Right lung (tissue), 5 donors: Measurements from ENCODE around the gene SPOCK3. TPM values are rescaled to one million over a fixed set of nuclear protein-coding genes. Genes with fewer than 3 reads are reported as not detected.
"Not testable (repeated sequence)": the region's sequence is repeated elsewhere in the genome, so short reads cannot be mapped to it uniquely, and the experiment has no call there.

Experiments used
- DNase-seq, 2 donors: peaks; one replicate each; pipeline ENCODE4 v3.0.0-alpha.2; 2013
- polyA plus RNA-seq, 5 donors: library from polyadenylated mRNA; unstranded; fragments of 120-200 nt; gene quantifications; one replicate each; pipeline versions ENCODE4 v1.2.1 to v1.2.3, GENCODE V29; 2013; ENCODE audit warnings: inconsistent platforms in 1 of 5, low replicate concordance in 1 of 5; ENCODE audit not compliant: insufficient read length in 5 of 5, insufficient read depth in 1 of 5

The SPOCK3 gene
- polyA plus RNA-seq, 5 donors = 0.56 to 2.6 (median 1.8) TPM

- no peak for DNase-seq
These were observed 198.9 kb downstream of the SPOCK3 start for GRCh38 chr4:167035390-167035789.

GRCh38 chr4:167034983-167035382 lies 199.3 kb downstream of the SPOCK3 start:
- no peak for DNase-seq

- no peak for DNase-seq
These were observed 201.4 kb downstream of the SPOCK3 start for GRCh38 chr4:167032871-167033270.

- no peak for DNase-seq
These were observed 202.6 kb downstream of the SPOCK3 start for GRCh38 chr4:167031534-167032156.

- DNase-seq = no peak
These were observed 205.3 kb downstream of the SPOCK3 start for GRCh38 chr4:167028976-167029375.

GRCh38 chr4:167025670-167026069 lies 208.6 kb downstream of the SPOCK3 start:
- no peak for DNase-seq

GRCh38 chr4:167023364-167023925 lies 210.8 kb downstream of the SPOCK3 start:
- DNase-seq = no peak

DNA sequence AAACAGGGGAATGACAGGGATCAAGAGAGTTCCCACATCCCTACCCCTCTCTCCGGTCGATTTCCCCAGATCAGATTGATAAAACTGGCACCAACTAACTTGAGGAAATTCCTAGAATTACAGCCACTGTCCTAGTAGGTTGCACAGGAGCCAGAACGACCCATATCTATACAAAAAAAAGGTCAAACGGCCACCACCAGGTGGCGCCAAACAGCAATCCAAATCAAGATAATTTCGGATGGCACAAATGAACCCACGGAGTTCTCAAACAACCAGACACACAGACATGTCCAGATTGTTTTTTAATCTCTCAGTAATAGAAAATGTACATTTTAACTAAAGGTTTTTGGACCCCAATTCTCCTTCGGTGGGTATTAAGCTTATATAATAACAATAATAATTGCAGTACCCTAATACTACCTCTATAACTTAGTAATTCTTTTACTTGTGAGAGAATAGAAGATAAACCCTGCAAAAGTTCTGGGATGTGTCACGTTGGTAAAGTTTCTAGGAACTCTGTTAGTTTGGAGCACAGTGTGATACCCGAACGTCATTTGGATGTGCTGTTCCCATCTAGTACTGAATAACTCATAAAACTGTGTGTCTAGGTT lies 212.6 kb downstream of the SPOCK3 start:
- DNase-seq = peak; percentile 44 to 61

DNA sequence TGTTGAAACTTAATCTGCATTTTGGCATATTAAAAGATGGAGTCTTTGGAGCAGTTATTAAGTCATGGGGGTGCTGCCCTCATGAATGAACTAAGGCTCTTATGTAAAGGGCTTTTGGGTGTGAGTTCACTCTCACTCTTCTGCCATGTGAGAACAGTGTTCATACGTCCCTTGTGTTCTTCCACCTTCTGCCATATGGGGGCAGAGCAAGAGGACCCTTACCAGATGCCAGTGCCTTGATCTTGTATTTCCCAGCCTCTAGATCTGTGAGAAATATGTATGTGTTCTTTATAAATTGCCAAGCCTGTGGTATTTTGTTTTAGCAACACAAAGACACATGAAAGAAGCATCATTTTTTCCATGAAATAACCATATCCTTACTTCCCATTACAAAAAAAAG lies 213.9 kb downstream of the SPOCK3 start:
- DNase-seq = no peak

- no peak for DNase-seq
These were observed 219.3 kb downstream of the SPOCK3 start for GRCh38 chr4:167014944-167015343.

GRCh38 chr4:167003326-167003725 lies 231.0 kb downstream of the SPOCK3 start:
- no peak for DNase-seq

DNA sequence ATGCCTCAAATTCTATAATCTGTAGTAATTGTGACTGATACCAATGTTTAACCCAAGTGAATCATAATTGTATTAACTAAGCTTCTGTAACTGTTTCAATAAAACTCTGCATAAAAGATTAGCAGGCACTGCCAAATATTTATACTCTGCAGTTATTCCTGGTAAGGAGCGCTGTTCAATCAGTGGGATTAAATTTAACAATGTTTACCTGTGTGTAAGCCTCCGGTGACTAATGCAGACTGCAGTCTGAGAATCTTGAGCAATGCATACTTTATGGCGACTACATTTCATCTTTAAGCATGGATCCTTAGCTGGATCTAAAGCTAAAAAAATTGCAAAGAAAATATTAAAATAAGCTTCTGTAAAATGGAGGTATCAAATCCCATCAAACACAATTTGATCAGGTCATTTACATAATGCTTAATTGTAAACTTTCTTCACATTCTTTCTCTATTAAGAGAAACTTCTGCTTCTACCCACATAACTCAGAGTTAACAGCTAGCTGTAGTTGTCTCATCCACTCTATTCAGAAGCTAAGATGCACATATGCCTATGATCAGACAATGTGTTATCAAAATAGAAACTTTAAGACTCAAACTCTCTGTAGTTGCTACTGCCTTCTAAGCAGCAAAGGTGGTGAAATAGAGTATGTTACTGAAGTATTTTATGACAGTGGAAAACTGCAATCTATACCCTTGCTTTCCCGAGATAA lies 234.0 kb downstream of the SPOCK3 start:
- DNase-seq = no peak

GRCh38 chr4:166996216-166996615 lies 238.1 kb downstream of the SPOCK3 start:
- no peak for DNase-seq

DNA sequence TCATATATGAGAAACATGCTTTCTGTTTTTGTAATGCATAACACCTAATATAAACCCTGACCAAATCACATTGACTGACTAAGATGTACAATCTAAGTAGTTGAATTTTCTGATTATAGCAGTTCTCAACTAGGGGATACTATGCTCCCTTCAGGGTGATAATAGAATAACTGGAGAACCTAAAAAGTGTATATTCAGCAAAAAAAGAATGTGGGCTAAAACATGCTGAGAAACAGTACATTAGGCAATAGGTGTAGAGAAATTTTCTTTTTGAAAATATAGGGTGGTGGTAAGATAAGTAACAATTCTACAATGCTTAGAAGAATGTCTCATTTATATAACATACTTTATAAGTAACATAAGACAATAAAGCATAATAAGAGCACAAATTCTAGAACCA lies 239.6 kb downstream of the SPOCK3 start:
- no peak for DNase-seq

- DNase-seq = no peak
These were observed 243.2 kb downstream of the SPOCK3 start for GRCh38 chr4:166991006-166991561.

GRCh38 chr4:166989886-166990285 lies 244.4 kb downstream of the SPOCK3 start:
- DNase-seq = no peak

DNA sequence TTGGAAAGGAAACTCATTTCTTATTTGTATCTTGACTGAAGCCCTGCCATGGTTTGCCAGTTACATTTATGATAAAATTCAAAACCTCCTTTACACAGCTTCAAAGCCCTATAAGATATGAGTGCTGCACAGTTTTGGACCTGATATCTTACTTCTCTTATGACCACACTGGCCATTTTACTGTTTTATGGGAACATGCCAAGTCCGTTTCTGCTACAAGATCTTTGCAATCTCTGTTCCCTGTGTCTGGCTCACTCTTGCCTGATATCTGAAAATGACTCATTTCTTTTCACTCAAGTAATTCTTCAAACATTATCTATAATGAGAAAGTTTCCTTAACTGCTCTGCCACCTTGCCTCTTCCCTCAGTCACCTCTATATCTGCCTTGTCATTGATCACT lies 247.3 kb downstream of the SPOCK3 start:
- no peak for DNase-seq

DNA sequence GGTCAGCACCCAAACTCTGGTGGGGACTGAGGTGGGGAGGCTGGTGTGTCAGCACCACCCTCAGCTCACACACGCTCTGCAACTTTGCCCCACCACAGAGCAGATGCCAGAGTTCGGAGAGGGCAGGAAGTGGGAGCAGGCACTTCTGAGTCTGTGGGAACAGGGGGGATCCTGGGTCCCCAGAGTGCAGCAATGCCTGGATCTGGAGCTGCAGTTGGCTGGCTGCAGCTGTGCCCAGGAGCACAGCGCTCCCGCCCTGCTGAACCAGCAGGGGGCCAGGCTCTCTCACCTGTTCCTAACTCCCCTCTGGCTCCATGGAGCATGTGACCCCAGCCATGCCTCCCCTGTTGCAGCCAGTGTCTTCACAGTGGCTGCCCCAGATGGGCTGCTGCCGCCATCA lies 252.4 kb downstream of the SPOCK3 start:
- no peak for DNase-seq

DNA sequence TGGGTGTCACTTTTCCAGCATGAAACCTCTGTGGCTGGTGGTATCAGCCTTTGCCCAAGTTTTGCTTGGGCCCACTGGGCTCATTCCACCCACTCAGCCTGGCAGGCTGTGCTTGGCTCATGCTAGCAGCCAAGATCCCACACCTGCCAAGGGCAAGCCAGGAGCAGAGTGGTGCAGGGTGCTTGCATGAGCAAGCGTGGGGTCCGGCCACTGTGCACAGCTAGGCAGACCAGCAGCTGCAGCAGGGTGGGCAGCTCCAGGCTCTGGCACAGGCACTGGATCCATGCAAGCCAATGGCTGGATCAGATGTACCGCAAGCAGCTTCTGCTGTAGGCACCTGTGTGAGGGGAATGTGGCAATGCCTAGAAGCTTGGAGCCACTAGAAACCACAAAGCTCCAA lies 253.9 kb downstream of the SPOCK3 start:
- no peak for DNase-seq

DNA sequence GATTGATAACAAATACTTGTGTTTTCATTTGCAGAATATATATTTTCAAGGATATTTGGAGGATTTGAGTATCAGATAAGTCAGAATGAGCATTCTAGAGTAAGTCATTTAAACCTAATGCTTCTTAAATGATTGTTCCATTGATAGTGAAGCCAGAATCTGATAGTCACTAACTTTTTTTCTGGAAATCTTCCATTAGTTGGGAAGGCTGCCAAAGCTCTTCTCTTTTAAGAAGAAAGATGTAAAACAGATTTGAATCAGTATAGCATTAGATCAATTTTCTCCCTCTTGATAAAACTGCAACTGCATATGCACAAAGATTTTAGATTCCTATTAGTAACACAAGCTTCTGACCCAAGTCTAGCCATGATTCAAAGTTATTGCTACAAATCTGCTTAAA lies 256.7 kb downstream of the SPOCK3 start:
- no peak for DNase-seq

GRCh38 chr4:166972071-166972470 lies 262.2 kb downstream of the SPOCK3 start:
- DNase-seq = peak; percentile 7 to 26

GRCh38 chr4:166968219-166968618 lies 266.1 kb downstream of the SPOCK3 start:
- not testable (repeated sequence) for DNase-seq

GRCh38 chr4:166965562-166965961 lies 268.7 kb downstream of the SPOCK3 start:
- DNase-seq = no peak
